GM12872 (cell line): ENCODE results near the gene PRKAG2.

Experiments used
- TF ChIP-seq, protein P1 (sequence below): IDR thresholded peaks from 3 replicates; pipeline ENCODE4 v1.5.1; 2011; ENCODE audit warnings: low read depth, mild to moderate bottlenecking, low read length, moderate library complexity; ENCODE audit not compliant: insufficient read depth

PRKAG2 gene

DNA sequence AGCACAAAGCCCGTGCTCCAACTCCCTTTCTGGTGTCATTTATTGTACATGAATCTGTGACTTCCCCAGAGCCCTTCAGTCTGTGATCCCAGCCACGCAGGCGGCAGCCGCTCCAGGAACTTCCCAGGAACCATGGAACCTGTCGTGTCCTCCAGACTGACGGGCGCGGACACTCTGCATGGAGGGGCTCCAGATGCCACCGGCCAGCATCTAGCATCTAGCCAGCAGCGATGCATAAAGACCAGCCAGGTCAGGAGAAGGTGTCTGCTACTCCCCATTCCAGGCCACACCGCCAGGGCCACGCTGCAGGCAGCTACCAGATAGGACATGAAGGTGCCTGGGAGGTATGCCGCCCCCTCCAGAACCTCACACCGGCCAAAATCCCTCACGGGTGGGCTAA is 77.4 kb downstream of the PRKAG2 start:
- TF ChIP-seq, protein P1, sequence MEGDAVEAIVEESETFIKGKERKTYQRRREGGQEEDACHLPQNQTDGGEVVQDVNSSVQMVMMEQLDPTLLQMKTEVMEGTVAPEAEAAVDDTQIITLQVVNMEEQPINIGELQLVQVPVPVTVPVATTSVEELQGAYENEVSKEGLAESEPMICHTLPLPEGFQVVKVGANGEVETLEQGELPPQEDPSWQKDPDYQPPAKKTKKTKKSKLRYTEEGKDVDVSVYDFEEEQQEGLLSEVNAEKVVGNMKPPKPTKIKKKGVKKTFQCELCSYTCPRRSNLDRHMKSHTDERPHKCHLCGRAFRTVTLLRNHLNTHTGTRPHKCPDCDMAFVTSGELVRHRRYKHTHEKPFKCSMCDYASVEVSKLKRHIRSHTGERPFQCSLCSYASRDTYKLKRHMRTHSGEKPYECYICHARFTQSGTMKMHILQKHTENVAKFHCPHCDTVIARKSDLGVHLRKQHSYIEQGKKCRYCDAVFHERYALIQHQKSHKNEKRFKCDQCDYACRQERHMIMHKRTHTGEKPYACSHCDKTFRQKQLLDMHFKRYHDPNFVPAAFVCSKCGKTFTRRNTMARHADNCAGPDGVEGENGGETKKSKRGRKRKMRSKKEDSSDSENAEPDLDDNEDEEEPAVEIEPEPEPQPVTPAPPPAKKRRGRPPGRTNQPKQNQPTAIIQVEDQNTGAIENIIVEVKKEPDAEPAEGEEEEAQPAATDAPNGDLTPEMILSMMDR, result no peak

DNA sequence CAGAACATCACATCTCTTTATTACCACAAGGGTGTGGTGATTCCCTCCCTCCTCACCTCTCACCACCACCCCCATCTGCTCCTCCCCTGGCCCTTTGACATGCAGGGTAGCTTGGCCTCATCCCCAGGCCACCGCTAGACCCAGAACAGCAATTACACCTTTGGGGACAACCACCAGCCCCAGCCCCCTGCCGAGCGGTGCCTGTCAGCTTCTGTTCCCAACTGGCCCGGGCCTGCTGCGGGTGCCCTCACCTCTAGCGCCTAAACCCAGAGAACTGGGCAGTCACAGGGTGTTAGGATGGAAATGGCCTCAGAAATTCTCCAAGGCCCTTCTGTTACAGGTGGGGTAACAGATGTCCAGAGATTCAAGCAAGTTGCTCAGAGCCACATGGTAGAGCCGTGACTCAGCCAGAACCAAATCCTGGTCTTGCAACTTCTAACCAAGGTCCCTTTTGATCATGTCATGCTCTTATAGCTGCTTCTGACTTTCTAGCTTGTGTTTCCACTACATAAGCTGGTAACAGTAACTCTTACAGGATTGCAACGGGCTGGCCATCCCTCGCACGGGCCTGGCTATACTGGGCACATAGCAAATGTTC is 78.0 kb downstream of the PRKAG2 start:
- TF ChIP-seq, protein P1, result no peak

DNA sequence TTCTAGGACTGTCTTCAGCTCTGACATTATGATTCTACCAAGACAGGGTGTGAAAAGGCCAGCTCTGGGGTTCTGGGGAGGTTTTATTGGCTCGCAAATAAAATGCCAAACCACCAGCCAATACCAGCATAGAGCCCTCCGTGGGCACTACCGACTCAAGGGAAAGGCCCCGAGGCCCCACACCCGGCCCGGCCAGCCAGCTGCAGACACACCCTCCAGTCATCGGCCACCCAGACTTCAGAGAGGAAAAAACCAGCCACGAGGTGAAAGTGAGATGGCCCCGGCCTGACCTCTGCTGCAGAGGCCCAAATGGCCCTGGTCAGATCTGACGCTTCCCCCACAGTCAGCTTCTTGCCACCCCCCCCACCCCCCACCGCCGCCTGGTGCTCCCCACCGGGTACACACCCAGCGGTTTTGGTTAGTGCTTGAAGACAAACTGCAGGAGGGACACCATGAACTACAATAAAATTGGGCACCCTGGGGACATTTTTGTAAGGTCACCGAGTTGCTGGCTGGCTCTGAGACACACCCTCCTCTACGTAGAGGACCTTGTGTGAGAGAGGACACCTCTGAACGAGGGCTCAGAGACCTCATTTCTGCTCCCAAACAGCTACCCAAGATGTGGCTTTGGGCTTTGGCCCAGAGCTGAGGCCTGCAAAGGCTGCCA is 79.9 kb downstream of the PRKAG2 start:
- TF ChIP-seq, protein P1, result no peak

DNA sequence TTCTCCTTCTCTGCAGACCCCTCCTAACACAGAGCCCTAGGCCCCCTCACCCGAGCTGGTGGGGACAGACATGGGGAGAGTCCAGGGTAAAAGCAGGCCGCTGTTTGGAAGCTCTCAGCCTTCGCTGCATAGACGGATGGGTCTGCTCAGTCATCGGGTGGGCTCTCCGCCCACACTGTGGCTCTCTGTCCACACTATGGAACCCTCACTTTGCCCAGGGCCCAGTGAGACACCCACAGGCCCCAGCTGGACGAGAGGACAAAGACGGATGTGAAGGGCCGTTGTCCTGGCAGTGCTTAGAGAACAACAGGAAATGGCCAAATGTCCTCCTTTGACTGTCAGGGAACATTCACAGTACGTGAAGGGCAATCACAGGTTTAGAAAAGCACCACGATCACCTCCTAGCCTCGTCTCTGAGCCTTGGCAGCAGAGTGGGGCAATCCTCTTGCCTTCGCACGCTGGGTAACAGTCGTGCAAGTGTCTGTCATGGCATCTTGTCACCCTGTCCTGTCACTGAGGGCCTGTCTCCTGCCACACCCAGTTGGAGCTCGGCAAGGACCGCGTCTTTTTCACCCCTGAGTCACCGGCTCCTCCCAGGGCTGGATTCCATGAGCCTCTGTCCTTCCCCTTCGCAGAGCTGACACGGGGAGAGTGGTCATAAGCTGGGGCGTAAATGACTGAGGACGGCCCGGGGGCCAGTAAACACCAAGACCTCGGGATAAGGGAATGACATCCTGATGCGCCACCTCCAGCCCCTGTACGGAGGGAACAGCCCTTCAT is 80.6 kb downstream of the PRKAG2 start:
- TF ChIP-seq, protein P1, result no peak

DNA sequence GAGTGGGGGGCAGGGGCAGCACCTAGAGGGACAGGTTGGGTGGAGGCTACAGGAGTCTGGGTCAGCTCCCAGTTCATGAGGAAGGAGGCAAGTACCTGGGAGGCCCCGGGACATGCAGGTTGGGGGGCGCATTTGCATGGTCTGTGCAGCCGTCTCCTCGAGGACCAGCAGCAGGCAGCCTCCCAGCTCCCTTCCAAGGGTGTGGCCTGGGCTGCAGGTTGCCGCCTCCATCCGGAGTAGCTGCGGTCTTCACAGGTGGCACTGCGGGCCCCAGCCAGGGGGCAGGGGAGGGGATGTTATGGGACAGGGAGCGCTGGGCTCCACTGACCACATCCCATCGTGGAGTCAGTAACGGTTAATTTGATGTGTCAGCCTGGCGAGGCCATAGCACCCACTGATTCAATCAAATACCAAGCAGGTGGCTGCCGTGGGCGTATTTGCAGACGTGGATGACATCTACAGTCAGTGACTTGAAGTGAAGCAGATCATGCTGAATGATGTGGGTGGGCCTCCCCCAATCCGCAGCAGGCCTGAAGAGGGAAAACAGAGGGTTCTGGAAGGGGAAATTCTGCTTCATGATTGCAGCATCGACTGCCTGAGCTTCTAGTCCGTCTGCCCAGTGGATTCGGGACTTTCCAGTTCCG is 81.6 kb downstream of the PRKAG2 start:
- TF ChIP-seq, protein P1, result no peak

DNA sequence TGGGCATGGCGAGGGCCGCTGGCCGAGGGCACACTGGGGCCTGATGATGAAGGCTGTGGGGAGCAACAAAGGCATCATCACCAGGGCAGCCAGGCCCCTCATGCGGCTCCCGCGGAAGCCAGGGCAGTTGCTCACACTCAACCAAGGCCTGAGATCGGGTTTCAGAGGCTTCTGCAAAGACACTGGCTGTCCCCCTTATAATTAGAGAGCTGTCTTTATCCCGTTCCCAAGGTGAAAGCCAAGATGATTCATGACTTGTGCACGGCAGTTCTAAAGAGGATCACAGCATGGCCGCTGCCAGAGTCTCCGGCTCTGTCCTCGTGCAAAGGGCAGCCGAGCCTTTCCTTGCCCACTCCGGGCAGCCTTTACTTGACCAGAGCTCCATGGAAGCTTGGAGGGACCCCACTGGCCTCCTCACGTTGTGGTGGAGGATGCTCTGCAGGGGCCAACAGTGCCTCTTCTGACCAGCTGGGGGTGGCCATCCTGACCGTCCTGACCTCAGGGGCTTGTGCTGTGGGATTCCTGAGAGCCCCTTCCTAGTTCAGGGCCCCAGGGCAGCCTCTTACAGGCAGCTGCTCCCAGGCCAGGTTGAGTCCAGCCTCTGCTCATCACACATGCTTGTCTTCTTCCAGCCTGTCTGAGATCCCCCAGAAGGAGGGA is 82.3 kb downstream of the PRKAG2 start:
- TF ChIP-seq, protein P1, result no peak
